NK-92 (cell line): Measurements from ENCODE around the gene PPM1B.
"Not testable (repeated sequence)": the region's sequence is repeated elsewhere in the genome, so short reads cannot be mapped to it uniquely, and the experiment has no call there.

Source experiments
- DNase-seq: peaks from one replicate; lab custom pipeline; 2025; ENCODE audit not compliant: unreplicated experiment; lab: John Stamatoyannopoulos, UW

Gene PPM1B

DNA sequence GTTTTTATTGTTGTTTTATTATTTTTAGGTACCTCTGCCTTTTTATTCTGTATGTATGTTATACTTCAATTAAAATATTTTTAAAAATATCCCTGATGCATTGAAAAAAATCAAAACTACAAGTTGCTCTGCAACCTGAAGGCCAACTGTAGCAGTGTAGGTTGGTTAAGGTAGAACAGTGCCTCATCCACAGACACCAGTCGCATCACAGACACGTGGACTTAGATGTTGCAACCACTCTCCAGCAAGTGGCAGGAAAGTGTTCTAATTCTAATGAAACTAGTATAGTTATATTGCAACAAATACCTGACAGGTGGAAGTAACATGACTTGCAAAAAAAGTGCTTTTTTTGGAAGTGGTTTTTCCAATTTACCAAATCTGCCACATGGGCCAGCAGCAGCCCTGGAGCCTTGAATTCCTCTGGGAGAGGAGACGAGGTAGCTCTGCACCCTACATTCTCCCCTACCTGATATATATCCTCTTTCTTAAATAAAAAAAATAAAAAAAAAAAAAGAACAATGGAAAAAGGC lies 78.2 kb downstream of the PPM1B start:
- no peak for DNase-seq

DNA sequence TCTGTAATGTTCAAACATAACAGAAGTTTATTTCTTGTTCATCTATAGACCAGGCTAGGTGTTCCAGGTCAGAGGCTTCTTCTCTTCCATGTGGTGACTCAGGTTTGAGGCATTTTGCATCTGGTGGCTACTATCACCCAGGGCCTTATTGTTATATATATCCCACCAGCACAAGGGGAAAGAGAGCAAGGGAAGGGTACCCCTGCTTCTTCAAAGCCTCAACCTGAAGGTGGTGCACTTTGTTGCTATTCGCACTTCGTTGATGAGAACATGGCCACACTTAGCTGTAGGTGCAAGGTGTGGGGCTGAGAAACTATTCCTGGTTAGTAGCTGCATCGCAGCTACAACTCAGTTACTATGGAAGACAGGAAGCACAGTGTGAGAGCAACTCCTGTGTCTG lies 79.2 kb downstream of the PPM1B start:
- no peak for DNase-seq

DNA sequence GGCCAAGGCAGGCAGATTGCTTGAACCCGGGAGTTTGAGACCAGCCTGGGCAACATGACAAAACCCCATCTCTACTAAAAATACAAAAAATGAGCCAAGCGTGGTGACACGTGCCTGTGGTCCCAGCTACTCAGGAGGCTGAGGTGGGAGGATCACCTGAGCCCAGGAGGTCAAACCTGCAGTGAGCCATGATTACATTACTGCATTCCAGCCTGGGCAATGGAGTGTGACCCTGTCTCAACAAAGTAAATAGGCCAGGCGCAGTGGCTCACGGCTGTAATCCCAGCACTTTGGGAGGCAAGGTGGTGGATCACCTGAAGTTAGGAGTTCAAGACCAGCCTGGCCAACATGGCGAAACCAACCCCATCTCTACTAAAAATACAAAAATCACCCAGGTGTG lies 80.6 kb downstream of the PPM1B start:
- not testable (repeated sequence) for DNase-seq

DNA sequence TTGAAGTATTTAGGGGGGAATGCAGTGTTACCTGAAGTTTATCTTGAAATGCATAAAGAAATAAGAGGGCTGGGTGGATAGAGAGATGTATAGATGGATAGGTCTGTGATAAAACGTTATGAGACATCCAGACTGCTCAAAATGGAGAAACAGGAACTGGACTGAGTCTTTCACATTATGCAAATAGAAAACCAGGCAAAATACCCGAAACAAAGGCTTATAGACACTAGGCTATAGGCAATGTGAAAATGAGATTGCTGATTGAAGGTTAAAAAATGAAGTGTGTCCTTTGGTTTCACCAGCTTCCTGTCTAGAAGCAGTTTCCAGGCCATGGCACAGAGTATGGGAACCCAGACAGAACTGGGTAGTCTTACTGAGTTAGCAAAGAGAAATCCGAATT lies 81.7 kb downstream of the PPM1B start:
- DNase-seq = no peak

DNA sequence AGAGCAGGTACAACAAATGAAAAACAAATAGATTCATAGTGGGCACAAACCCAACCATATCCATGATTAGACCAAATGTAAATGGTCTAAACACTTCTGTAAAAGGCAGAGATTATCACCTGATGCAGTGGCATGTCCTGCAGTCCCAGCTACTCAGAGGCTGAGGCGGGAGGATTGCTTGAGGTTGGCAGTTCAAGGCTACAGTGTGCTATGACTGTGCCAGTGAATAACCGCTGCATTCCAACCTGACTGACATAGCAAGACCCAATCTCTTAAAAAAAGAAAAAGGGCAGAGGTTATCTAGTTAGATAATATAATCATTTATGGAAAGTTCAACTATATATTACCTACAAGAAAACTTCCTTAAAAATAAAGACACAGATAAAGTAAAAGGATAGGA lies 85.3 kb downstream of the PPM1B start:
- no peak for DNase-seq

DNA sequence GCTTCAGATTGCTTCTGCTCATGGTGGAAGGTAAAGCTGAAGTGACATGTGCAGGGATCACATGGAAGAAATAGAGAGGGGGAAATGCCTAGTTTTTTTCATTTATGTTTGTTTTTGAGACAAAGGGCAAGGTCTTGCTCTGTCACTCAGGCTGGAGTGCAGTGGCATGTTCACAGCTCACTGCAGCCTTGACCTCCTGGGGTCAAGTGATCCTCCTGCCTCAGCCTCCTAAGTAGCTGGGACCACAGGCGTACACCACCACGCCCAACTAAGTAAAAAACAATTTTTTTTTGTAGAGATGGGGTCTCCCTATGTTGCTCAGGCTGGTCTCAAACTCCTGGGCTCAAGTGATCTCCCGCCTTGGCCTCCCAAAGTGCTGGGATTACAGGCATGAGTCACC lies 87.0 kb downstream of the PPM1B start:
- DNase-seq = not testable (repeated sequence)

DNA sequence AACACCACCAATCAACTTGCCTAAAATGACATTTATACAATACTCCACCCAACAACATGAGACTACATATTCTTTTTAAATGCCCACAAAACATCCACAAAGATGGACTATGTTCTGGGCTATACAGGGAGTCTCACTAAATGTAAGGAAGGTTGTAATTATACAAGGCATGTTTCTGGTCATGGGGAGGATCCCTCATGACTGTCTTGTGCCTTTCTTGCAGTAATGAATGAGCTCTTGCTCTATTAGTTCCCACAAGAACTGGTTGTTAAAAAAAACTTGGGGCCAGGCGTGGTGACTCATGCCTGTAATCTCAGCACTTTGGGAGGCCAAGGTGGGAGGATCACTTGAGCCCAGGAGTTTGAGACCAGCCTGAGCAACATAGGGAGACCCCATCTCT lies 89.1 kb downstream of the PPM1B start:
- DNase-seq = not testable (repeated sequence)

DNA sequence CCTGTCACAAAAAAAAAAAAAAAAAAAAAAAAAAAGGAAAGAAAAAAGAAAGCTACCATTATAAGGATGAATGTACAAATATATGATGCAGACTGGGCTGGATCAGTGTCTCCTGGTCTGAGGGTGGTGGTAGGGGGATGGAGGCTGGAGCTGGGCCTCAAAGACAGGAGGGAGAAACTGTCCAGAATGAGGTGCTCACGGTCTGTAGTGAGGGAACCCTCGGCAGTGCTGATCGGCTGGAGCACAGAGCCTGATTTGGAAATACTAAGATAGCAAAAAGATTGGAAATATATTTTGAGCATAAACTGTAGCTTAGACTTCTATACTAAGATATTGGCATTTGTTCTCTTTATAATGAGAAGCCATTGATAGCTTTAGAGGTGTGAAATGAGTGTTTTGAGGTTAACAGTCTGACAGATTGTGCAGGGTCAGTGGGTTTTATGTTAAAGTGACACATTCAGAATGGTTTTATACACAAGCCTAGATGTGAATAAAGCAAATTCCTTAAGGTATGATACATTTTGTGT lies 98.7 kb downstream of the PPM1B start:
- no peak for DNase-seq

DNA sequence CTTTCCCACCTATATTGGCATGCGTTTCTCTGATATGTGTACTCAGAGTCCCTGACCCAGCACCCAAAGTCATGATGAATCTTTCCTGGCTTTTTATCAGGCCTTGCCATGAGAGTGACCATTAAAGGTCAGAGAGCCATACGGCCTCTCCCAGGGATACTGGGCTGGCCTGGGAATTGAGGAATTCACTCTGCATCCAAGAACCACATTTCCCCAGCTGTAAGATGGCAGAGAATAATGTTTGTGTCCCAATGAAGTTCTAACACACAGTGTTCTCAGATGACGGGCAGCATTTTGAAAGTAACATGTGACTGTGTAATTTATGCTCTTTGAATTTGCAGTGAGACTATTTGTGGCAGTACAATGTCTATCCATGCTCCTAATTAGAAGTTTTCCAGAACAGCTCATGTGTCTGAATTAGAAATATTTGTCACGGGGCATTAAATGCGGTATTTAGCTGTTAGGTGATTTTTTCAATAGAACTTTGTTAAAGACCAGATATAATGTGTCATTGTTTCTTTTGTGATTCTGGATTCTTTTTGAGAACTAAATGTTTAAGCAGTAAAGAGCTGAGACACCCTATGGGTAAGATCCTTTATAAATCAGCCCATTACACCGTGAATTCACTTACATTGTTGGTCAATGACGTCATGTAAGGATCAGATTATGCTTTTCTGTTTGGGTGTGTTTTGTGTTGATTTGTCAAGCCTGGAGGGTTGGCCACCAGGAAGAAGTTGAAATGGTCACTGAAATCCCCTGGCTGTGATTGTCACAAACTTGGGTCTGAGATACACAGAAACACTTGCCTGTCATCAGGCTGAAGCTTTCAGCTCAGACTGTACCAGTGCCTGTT lies 99.3 kb downstream of the PPM1B start:
- DNase-seq = no peak

DNA sequence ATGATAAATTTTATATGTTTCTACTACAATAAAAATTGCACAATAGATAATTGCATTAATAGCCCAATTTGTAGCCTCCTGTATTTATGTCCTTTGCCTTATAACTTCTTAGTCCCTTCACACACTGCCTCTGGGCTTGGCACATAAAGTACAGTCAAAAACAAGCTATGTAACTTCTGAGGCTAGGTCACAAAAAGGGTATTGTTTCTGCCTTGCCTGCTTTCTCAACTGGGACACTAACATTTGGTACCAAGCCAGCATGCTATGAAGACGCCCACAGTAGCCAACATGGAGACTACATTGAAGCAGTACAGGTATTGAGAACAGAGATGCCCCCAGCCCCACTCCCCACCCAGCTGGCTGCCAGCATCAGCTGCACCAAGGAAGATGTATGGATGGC lies 101.2 kb downstream of the PPM1B start:
- DNase-seq = no peak

DNA sequence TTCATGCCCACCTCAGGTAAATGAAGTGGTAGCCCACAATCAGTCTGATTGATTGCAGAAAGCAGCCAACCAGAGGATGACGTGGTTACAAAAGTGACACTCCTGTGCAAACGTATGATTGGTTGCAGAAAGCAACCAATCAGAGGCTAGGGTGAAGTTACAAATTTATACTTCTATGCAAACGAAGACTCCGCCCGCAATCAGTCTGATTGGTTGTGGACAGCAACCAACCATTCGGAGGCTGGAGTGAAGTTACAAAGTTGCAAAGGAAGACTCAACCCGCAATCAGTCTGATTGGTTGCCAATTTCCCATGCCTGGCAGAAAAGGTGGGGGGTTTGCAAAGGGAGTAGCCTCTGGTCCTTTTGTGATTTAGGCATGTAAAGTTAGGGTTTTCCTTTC lies 102.6 kb downstream of the PPM1B start:
- DNase-seq = no peak

DNA sequence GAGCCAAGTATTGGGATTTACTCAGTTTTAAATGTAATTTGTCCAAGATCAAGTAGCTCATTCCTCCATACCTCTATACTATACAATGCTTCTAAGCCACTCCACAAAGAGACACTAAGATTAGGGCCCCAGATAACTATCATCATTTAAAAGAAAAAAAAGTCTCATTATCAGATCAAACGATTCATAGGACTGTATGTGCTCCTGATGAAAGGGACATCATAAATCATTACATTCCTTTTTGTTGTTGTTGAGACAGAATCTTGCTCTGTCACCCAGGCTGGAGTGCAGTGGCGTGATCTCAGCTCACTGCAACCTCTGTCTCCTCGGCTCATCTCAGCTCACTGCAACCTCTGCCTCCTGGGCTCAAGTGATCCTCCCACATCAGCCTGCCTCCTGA lies 104.4 kb downstream of the PPM1B start:
- no peak for DNase-seq

DNA sequence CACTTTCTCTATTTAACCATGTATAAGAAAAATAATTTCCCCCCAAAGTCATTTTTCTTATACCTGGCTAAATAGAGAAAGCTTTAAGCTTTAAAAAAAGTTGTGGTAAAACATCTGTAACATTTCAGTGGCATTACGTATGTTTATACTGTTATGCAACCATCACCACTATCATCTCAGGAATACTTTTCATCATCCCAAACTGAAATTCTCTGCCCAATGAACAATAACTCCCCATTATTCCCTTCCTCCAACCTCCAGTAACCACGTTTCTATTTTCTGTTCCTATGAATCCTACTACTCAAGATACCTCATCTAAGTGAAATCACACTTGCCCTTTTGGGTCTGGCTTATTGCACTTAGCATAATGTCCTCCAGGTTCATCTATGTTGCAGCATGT lies 104.9 kb downstream of the PPM1B start:
- DNase-seq = no peak

DNA sequence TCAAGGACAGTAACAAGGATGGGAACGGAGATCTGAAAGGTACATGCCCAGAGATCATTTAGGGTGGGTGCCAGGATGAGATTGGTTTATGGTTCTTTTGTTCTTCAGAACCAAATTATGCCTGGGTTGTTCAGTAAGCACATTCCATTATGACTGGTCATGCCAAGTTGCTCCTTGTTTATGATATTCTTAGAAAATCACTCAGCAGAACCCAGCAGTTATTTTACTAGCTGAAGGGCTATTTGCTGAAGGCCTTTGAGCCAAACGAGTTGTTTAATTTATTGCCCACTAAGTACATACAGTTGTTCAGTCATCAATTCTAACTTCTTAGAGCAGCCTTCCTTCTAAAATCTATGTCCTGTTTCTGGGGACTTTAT lies 107.2 kb downstream of the PPM1B start:
- no peak for DNase-seq

DNA sequence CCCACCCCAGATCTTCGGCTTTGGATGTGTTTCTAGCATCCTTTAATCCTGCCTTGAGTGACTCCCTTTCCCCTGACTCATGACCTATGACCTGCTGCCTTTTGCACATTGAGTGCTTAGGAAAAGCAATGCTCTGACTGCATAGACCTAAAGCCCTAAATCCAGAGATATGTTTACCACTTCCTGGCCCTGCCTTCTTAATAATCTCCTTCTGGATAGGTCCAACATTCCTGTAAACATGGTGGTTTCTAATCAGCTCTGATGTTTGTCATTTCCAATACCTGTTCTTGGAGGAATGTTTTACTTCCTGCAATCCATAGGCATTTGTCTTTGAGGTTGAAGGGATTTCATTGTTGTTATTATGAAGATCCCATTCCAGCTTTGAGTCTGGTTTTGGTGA lies 108.9 kb downstream of the PPM1B start:
- no peak for DNase-seq

DNA sequence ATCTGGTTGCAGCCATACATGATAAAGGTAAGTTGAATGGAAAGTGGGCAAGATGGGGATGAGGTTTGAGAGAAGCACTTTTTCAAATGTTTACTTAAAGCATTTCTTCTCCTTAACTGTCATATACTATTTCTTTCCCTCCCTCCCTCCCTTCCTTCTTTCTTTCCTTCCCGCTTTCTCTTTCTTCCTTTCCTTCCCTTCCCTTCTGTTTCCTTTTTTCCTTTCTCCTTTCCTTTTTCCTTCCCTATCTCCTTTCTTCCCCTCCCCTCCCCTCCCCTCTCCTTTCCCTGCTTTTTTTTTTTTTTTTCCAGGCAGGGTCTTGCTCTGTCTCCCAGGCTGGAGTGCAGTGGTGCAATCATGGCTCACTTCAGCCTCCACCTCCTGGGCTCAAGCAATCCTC lies 112.2 kb downstream of the PPM1B start:
- no peak for DNase-seq
